NB4 (cell line): ENCODE data around the gene SLFN11.
"Not testable (repeated sequence)": the region's sequence is repeated elsewhere in the genome, so short reads cannot be mapped to it uniquely, and the experiment has no call there.

ENCODE experiments used
- DNase-seq: peaks from one replicate; pipeline ENCODE4 v3.0.0; 2010; ENCODE audit warnings: low read depth
- H3K4me3 ChIP-seq: one replicate; pipeline ENCODE4 v1.5.1; 2011; ENCODE audit warnings: mild to moderate bottlenecking, low read depth, low read length, moderate library complexity
- CTCF ChIP-seq: IDR thresholded peaks from one replicate; pipeline ENCODE4 v1.5.1; 2012; ENCODE audit warnings: low read depth, low read length
- MAX ChIP-seq: IDR thresholded peaks from 2 replicates; pipeline ENCODE4 v1.6.1; 2011; ENCODE audit warnings: low read depth, low read length
- MYC ChIP-seq: IDR thresholded peaks from 2 replicates; pipeline ENCODE4 v1.6.1; 2011; ENCODE audit warnings: low read depth, low read length
- POLR2A ChIP-seq: IDR thresholded peaks from 2 replicates; pipeline ENCODE4 v1.6.1; 2011; ENCODE audit warnings: mild to moderate bottlenecking; ENCODE audit not compliant: insufficient read length; ENCODE audit errors: extremely low read depth

The SLFN11 gene

GRCh38 chr17:35312790-35313711 is 60.4 kb downstream of the SLFN11 start:
- DNase-seq, result peak; percentile 87
- no peak for TF ChIP-seq MAX
- peak; percentile 75 for TF ChIP-seq CTCF
- H3K4me3 ChIP-seq, result no peak overlapping the region

GRCh38 chr17:35312346-35312745 is 61.1 kb downstream of the SLFN11 start:
- no peak for DNase-seq
- no peak for TF ChIP-seq MYC
- TF ChIP-seq POLR2A, result no peak
- TF ChIP-seq MAX, result no peak
- no peak for TF ChIP-seq CTCF

GRCh38 chr17:35309345-35309744 is 64.1 kb downstream of the SLFN11 start:
- DNase-seq, H3K4me3 ChIP-seq: not testable (repeated sequence)

More at GRCh38 chr17:35312346-35312745, 61.1 kb downstream of the SLFN11 start:
- no peak overlapping the region for H3K4me3 ChIP-seq
